Osteocyte (in vitro differentiated cells): ENCODE data around the gene DIPK1A. TPM values are rescaled to one million over a fixed set of nuclear protein-coding genes. Genes with fewer than 3 reads are reported as not detected.

Experiments
- DNase-seq: peaks from one replicate; pipeline ENCODE4 v3.0.0; 2021; ENCODE audit warnings: mixed read lengths; ENCODE audit not compliant: unreplicated experiment; ENCODE audit errors: extremely low spot score
- H3K27ac Mint-ChIP-seq: one replicate; pipeline ENCODE4 v1.8.0; 2021; ENCODE audit warnings: mild to moderate bottlenecking, mixed read lengths; ENCODE audit not compliant: unreplicated experiment
- H3K27me3 Mint-ChIP-seq: one replicate; pipeline ENCODE4 v1.8.0; 2021; ENCODE audit warnings: mixed read lengths; ENCODE audit not compliant: unreplicated experiment
- H3K36me3 Mint-ChIP-seq: one replicate; pipeline ENCODE4 v1.8.0; 2021; ENCODE audit warnings: mixed read lengths; ENCODE audit not compliant: unreplicated experiment
- H3K4me1 Mint-ChIP-seq: one replicate; pipeline ENCODE4 v1.8.0; 2021; ENCODE audit warnings: mixed read lengths; ENCODE audit not compliant: unreplicated experiment
- H3K4me3 Mint-ChIP-seq: one replicate; pipeline ENCODE4 v1.8.0; 2021; ENCODE audit warnings: mild to moderate bottlenecking, moderate library complexity, mixed read lengths; ENCODE audit not compliant: unreplicated experiment
- H3K9me3 Mint-ChIP-seq: one replicate; pipeline ENCODE4 v1.8.0; 2021; ENCODE audit warnings: mixed read lengths; ENCODE audit not compliant: unreplicated experiment
- CTCF ChIP-seq: fragments of 200-600 bp; sonication (generic); IDR thresholded peaks from 2 replicates; pipeline ENCODE4 v1.5.0; 2021; ENCODE audit warnings: antibody characterized with exemption, mild to moderate bottlenecking, moderate library complexity
- total RNA-seq: library from RNA; stranded (reverse); gene quantifications from 2 replicates; pipeline ENCODE4 v1.2.1, GENCODE V29; 2021

Gene DIPK1A
- total RNA-seq, 1 donor from 2014 or later = 6.3 TPM

GRCh38 chr1:92995441-92996430 is 34.5 kb upstream of the DIPK1A start:
- Mint-ChIP-seq H3K27me3 (peaks cover 42% of the 10 kb centered on the region), H3K36me3 (no peaks in the 10 kb centered on the region), H3K9me3 (no peaks in the 10 kb centered on the region), H3K4me1 (peaks cover 8% of the 10 kb centered on the region), H3K27ac (no peak overlapping the region), H3K4me3 (no peak overlapping the region)
- TF ChIP-seq CTCF = no peak
- DNase-seq = no peak

DNA sequence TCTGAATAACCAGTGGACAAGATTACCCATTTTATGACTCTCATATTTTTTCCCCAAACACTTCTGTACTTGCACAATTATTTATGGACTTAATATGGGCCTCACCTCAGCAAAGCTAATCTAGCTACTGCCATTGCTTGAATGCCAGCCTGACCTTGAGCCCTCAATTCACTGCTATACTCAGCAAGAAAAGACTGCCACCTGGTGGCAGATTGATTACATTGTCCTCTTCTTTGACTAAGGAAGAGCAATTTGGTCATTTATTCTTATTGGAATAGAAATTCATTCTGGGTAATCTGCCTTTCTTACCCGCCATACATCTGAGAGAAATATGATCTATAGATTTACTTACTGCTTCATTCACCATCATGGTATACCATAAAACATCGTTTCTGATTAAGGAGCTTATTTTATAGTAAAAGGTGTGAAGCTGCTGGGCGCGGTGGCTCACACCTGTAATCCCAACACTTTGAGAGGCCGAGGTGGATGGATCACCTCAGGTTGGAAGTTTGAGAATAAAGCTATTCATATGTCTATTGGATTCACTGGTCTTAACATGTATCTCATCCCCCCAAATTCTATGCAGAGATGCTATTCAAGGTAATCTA is 32.9 kb upstream of the DIPK1A start:
- no peaks in the 10 kb centered on the region for H3K9me3 Mint-ChIP-seq
- H3K27ac Mint-ChIP-seq = no peak overlapping the region
- no peaks in the 10 kb centered on the region for H3K4me1 Mint-ChIP-seq
- no peak overlapping the region for H3K4me3 Mint-ChIP-seq
- peaks cover 44% of the 10 kb centered on the region for H3K27me3 Mint-ChIP-seq
- no peaks in the 10 kb centered on the region for H3K36me3 Mint-ChIP-seq
- no peak for DNase-seq
- peak; percentile 91 for TF ChIP-seq CTCF

DNA sequence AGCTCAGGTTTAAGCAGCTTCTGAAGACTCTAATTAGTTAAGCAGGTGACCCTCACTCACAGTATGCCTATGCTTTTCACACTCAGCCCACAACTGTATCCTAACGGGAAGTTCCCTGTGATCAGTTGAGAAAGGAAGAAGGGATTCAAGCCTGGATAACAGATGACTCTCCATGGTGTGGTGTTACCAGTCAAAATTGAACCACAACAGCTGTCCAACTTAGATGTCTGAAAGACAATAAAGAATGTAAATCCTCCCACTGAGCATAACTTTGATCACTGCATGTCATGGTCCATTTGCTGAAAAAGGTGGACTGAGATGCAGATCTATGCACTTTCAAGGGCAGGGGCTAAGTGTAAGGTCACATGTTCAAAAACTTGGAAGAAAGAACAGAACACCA is 32.3 kb upstream of the DIPK1A start:
- Mint-ChIP-seq H3K27ac (no peak overlapping the region), H3K9me3 (no peaks in the 10 kb centered on the region), H3K36me3 (no peaks in the 10 kb centered on the region), H3K4me3 (no peak overlapping the region), H3K4me1 (no peaks in the 10 kb centered on the region), H3K27me3 (peaks cover 44% of the 10 kb centered on the region)
- no peak for TF ChIP-seq CTCF
- no peak for DNase-seq

DNA sequence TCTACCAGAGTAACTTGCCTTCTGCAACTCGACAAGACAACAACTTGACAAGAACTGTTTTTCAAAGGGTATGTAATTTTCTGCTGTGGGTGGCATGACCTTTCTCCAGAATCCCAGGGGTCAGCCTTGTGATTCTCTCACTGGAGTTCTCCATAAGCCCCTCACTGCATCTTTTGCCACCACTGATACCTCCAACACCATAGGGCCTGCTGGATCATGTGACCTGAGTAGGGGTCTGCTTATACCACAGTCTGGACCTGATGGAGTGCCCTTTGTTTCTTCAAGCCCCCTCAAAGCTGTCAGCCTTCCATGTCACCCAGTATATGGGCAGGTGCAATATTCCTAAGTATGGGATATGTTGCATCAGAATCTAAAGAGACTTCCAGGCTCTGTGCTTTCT is 31.6 kb upstream of the DIPK1A start:
- TF ChIP-seq CTCF = no peak
- Mint-ChIP-seq H3K4me1 (no peaks in the 10 kb centered on the region), H3K27ac (no peak overlapping the region), H3K36me3 (no peaks in the 10 kb centered on the region), H3K4me3 (no peak overlapping the region), H3K9me3 (no peaks in the 10 kb centered on the region), H3K27me3 (peaks cover 43% of the 10 kb centered on the region)
- DNase-seq = no peak

GRCh38 chr1:92992054-92992453 is 30.8 kb upstream of the DIPK1A start:
- Mint-ChIP-seq H3K4me3 (no peak overlapping the region), H3K27ac (no peak overlapping the region), H3K36me3 (no peaks in the 10 kb centered on the region), H3K27me3 (peaks cover 36% of the 10 kb centered on the region), H3K9me3 (no peaks in the 10 kb centered on the region), H3K4me1 (no peaks in the 10 kb centered on the region)
- DNase-seq = no peak
- no peak for TF ChIP-seq CTCF
